CD14-positive monocyte (primary cell): ENCODE data around the gene WDR38. TPM values are rescaled to one million over a fixed set of nuclear protein-coding genes. Genes with fewer than 3 reads are reported as not detected.
A peak's percentile ranks its signal among the peaks of the same experiment; 100 is the strongest.

Experiments
- DNase-seq, 3 donors: peaks; one replicate each; pipeline ENCODE4 v3.0.0-alpha.2; 2011 to 2022
- H2AFZ ChIP-seq: 2 replicates; pipeline ENCODE4 v1.6.0; 2012; ENCODE audit warnings: mild to moderate bottlenecking, low read depth, low read length, inconsistent platforms; ENCODE audit not compliant: insufficient read depth, poor library complexity, severe bottlenecking
- H3K27ac ChIP-seq, 2 donors: 1 replicate in 1 of 2; 2 replicates in 1 of 2; pipeline ENCODE4 v1.5.1; 2012 to 2013; ENCODE audit warnings: low read length in 2 of 2, control low read depth in 1 of 2, inconsistent platforms in 1 of 2, low read depth in 1 of 2, mild to moderate bottlenecking in 1 of 2
- H3K27me3 ChIP-seq, 2 donors: one replicate each; pipeline versions ENCODE4 v1.6.0 to v1.6.1; 2011 to 2013; ENCODE audit warnings: low read length in 2 of 2; ENCODE audit not compliant: control insufficient read depth in 2 of 2, insufficient read depth in 2 of 2
- H3K36me3 ChIP-seq, 2 donors: replicated peaks in 1 of 2; 1 replicate in 1 of 2; 2 replicates in 1 of 2; pipeline versions ENCODE4 v1.5.1 to v1.6.1; 2012 to 2013; ENCODE audit warnings: low read length in 2 of 2, control low read depth in 1 of 2, inconsistent platforms in 1 of 2, mild to moderate bottlenecking in 1 of 2; ENCODE audit not compliant: insufficient read depth in 2 of 2, control insufficient read depth in 1 of 2
- H3K4me1 ChIP-seq, 2 donors: 1 replicate in 1 of 2; 2 replicates in 1 of 2; pipeline versions ENCODE4 v1.5.1 to v1.6.1; 2012 to 2013; ENCODE audit warnings: low read length in 2 of 2, control low read depth in 1 of 2, inconsistent platforms in 1 of 2, mild to moderate bottlenecking in 1 of 2, moderate library complexity in 1 of 2; ENCODE audit not compliant: insufficient read depth in 2 of 2, control insufficient read depth in 1 of 2
- H3K4me2 ChIP-seq: replicated peaks from 2 replicates; pipeline ENCODE3; 2012; ENCODE audit warnings: low read length, moderate library complexity, mild to moderate bottlenecking; ENCODE audit not compliant: poor library complexity, severe bottlenecking; ENCODE audit errors: extremely low read depth
- H3K4me3 ChIP-seq, 3 experiments: fragments of 200-600 bp in 1 of 3; sonication (generic) in 1 of 3; replicated peaks in 1 of 3; 1 replicate in 2 of 3; 2 replicates in 1 of 3; pipeline ENCODE4 v1.5.1; 2011 to 2013; ENCODE audit warnings: low read length in 3 of 3, mild to moderate bottlenecking in 3 of 3, control low read depth in 2 of 3, low read depth in 2 of 3, inconsistent platforms in 1 of 3, moderate library complexity in 1 of 3
- H3K79me2 ChIP-seq: 2 replicates; pipeline ENCODE4 v1.6.0; 2012; ENCODE audit warnings: mild to moderate bottlenecking, control low read depth, inconsistent platforms, low read length, moderate library complexity; ENCODE audit not compliant: insufficient read depth
- H3K9ac ChIP-seq: 2 replicates; pipeline ENCODE4 v1.6.0; 2017; ENCODE audit warnings: low read length, mild to moderate bottlenecking; ENCODE audit not compliant: insufficient read depth, poor library complexity, severe bottlenecking
- H3K9me3 ChIP-seq, 2 donors: replicated peaks in 1 of 2; 1 replicate in 1 of 2; 2 replicates in 1 of 2; pipeline versions ENCODE4 v1.5.1 to v1.6.1; 2012 to 2013; ENCODE audit warnings: low read length in 2 of 2, control low read depth in 1 of 2; ENCODE audit not compliant: control insufficient read depth in 1 of 2, insufficient read depth in 1 of 2
- H4K20me1 ChIP-seq: 2 replicates; pipeline ENCODE4 v1.6.0; 2012; ENCODE audit warnings: mild to moderate bottlenecking, low read length, control low read depth, moderate library complexity; ENCODE audit not compliant: insufficient read depth
- H3K27ac Mint-ChIP-seq, 7 donors: one replicate each; pipeline ENCODE4 v1.8.0; 2020; ENCODE audit warnings: mild to moderate bottlenecking in 7 of 7, mixed read lengths in 7 of 7, moderate library complexity in 6 of 7, inconsistent platforms in 2 of 7
- H3K27me3 Mint-ChIP-seq, 3 donors: one replicate each; pipeline ENCODE4 v1.8.0; 2021 to 2022; ENCODE audit warnings: low read depth in 3 of 3, mild to moderate bottlenecking in 3 of 3, mixed read lengths in 3 of 3, moderate library complexity in 3 of 3, inconsistent platforms in 1 of 3
- H3K36me3 Mint-ChIP-seq, 2 donors: one replicate each; pipeline ENCODE4 v1.8.0; 2020; ENCODE audit warnings: mixed read lengths in 2 of 2, inconsistent platforms in 1 of 2, mild to moderate bottlenecking in 1 of 2
- H3K4me1 Mint-ChIP-seq: one replicate; pipeline ENCODE4 v1.8.0; 2020; ENCODE audit warnings: mild to moderate bottlenecking, mixed read lengths
- H3K4me3 Mint-ChIP-seq, 2 donors: one replicate each; pipeline ENCODE4 v1.8.0; 2020; ENCODE audit warnings: mild to moderate bottlenecking in 2 of 2, mixed read lengths in 2 of 2, moderate library complexity in 1 of 2
- H3K9me3 Mint-ChIP-seq, 7 donors: one replicate each; pipeline ENCODE4 v1.8.0; 2020 to 2022; ENCODE audit warnings: mixed read lengths in 7 of 7, mild to moderate bottlenecking in 6 of 7, moderate library complexity in 6 of 7, inconsistent platforms in 2 of 7
- WGBS: methylation state at CpG from one replicate; pipeline ENCODE4 v1.1.5; 2013; ENCODE audit warnings: missing lambda C conversion rate; ENCODE audit not compliant: insufficient coverage; 5-methylcytosine and 5-hydroxymethylcytosine counted together
- intact Hi-C, 2 donors: fragments of 100-400 bp; cut with micrococcal nuclease; formaldehyde crosslinking; loops; one replicate each; pipeline versions ENCODE4 v1.15.0 to v1.15.1; 2023
- polyA plus RNA-seq, 3 donors: library from polyadenylated mRNA; depleted of rRNA in 1 of 3; unstranded in 2 of 3; stranded (reverse) in 1 of 3; fragments of 300-500 nt in 2 of 3; fragments of >200 nt in 1 of 3; fragmentation: Illumina TruSeq in 2 of 3; gene quantifications; 1 replicate in 2 of 3; 2 replicates in 1 of 3; pipeline ENCODE4 v1.2.3, GENCODE V29; 2012 to 2021
- TF ChIP-seq, protein P1 (sequence below): fragments of 200-600 bp; IDR thresholded peaks from one replicate; pipeline ENCODE4 v1.8.0; 2022; ENCODE audit warnings: antibody characterized with exemption, mild to moderate bottlenecking

Gene WDR38
- polyA plus RNA-seq, 3 donors: not detected

DNA sequence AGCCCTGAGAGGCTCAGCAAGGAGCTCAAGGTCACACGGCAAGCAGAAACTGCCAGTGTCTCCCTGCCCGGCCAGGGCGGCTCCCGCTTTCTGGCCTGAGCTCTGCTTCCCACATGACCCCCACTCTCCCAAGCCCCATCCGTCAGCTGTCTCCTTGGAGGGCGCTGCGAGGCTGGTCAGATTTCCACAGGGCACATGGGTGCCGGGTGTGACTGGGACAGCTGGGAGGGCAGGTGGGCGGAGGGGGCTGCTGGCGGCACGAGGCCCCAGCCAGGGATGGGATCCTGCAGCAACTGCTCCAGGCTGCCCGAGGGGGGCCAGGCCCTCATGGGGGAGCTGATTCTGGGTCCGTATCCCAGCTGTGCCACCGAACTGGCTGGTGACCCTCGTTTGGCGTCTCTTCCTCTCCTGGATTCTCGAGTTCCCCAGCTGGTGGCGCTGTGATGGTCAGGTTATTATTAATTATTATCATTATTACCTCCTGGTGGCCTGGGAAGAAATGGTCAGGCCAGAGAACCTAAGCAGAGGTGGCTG lies 12.9 kb upstream of the WDR38 start:
- Histone ChIP-seq H3K4me2 (no peak overlapping the region), H3K4me3 (no peak overlapping the region), H3K9ac (no peak overlapping the region), H3K27me3 (peaks cover 0 to 12% of the 10 kb centered on the region in 2 donors), H3K27ac (no peak overlapping the region), H4K20me1 (no peaks in the 10 kb centered on the region), H3K36me3 (no peaks in the 10 kb centered on the region), H2AFZ (no peak overlapping the region), H3K4me1 (no peaks in the 10 kb centered on the region), H3K9me3 (no peaks in the 10 kb centered on the region), H3K79me2 (no peaks in the 10 kb centered on the region)
- Mint-ChIP-seq H3K4me1 (peaks cover 5% of the 10 kb centered on the region), H3K27me3 (peaks cover 10 to 34% (median 28%) of the 10 kb centered on the region in 3 donors), H3K27ac (no peak overlapping the region), H3K36me3 (peaks cover 0 to 5% of the 10 kb centered on the region in 2 donors), H3K4me3 (no peak overlapping the region), H3K9me3 (peaks cover 0 to 6% (median 4%) of the 10 kb centered on the region in 7 donors)
- TF ChIP-seq, protein P1, sequence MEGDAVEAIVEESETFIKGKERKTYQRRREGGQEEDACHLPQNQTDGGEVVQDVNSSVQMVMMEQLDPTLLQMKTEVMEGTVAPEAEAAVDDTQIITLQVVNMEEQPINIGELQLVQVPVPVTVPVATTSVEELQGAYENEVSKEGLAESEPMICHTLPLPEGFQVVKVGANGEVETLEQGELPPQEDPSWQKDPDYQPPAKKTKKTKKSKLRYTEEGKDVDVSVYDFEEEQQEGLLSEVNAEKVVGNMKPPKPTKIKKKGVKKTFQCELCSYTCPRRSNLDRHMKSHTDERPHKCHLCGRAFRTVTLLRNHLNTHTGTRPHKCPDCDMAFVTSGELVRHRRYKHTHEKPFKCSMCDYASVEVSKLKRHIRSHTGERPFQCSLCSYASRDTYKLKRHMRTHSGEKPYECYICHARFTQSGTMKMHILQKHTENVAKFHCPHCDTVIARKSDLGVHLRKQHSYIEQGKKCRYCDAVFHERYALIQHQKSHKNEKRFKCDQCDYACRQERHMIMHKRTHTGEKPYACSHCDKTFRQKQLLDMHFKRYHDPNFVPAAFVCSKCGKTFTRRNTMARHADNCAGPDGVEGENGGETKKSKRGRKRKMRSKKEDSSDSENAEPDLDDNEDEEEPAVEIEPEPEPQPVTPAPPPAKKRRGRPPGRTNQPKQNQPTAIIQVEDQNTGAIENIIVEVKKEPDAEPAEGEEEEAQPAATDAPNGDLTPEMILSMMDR: peak; percentile 33
- DNase-seq: no peak
- WGBS: 91% methylated on average over 9 of the region's 18 CpGs
- intact Hi-C loops: no loop called here

- no peaks in the 10 kb centered on the region for H3K36me3 ChIP-seq
- intact Hi-C loops: no loop called here
- no peak overlapping the region for H3K4me2 ChIP-seq
- H3K79me2 ChIP-seq: no peaks in the 10 kb centered on the region
- no peaks in the 10 kb centered on the region for H4K20me1 ChIP-seq
- no peaks in the 10 kb centered on the region for H3K4me1 ChIP-seq
- no peaks in the 10 kb centered on the region for H3K9me3 ChIP-seq
- Mint-ChIP-seq H3K4me3 (no peak overlapping the region), H3K27me3 (peaks cover 8 to 32% (median 28%) of the 10 kb centered on the region in 3 donors), H3K4me1 (peaks cover 5% of the 10 kb centered on the region), H3K36me3 (peaks cover 0 to 3% of the 10 kb centered on the region in 2 donors), H3K27ac (peak overlapping the region in 1 of 7 donors; percentile 33), H3K9me3 (peaks cover 0 to 6% (median 4%) of the 10 kb centered on the region in 7 donors)
- no peak overlapping the region for H3K9ac ChIP-seq
- DNase-seq: no peak
- no peak overlapping the region for H2AFZ ChIP-seq
- no peak overlapping the region for H3K4me3 ChIP-seq
- peaks cover 0 to 12% of the 10 kb centered on the region in 2 donors for H3K27me3 ChIP-seq
- WGBS: 87% methylated on average over 7 of the region's 14 CpGs
- H3K27ac ChIP-seq: no peak overlapping the region
- TF ChIP-seq, protein P1: no peak
Observed at GRCh38 chr9:124841075-124841821, 12.0 kb upstream of the WDR38 start.
